Measurements from ENCODE around the gene VCL. TPM values are rescaled to one million over a fixed set of nuclear protein-coding genes. Genes with fewer than 3 reads are reported as not detected.

Gene VCL
- 100 to 1,000 TPM in 3 of 4 donors, 10 to 100 TPM in 1; 96.1 to 133 (median 120) TPM for total RNA-seq

GRCh38 chr10:73997787-73998622, at the start of gene VCL:
VCL (plus strand) TSS chr10:73998116; CDS start chr10:73998208, 92 bp downstream.
- Histone ChIP-seq H3K27me3 (no peaks in the 10 kb centered on the region), H3K27ac (peak within 1 kb of the TSS; percentile 96 to 99 (median 98)), H3K4me1 (peaks cover 4 to 41% (median 25%) of the 10 kb centered on the region in 4 donors), H3K9me3 (no peaks in the 10 kb centered on the region), H3K36me3 (no peaks in the 10 kb centered on the region), H3K4me3 (peak within 1 kb of the TSS; percentile 60 to 90 (median 86))
- TF ChIP-seq POLR2A (IDR thresholded peaks at IDR 0.05) (peak; percentile 100), CTCF (IDR thresholded peaks at IDR 0.05) (no peak), POLR2AphosphoS5 (IDR thresholded peaks at IDR 0.05) (peak; percentile 100)
- in situ Hi-C loops (cut with MboI; ENCODE audit: low pct_ligation_motif_present in 1 of 4, low pct_unique_long_range_greater_than_20kb in 1 of 4, low sequenced_read_pairs in 3 of 4), result no loop called here
- DNase-seq, result peak; percentile 99
- 1% methylated on average over 63 of the region's 92 CpGs; no CpG with 5 or more reads in 1 of the 2 donors for WGBS, 2 donors (ENCODE audit: low coverage in 1 of 2)
- intact Hi-C loops (cut with DNase I; ENCODE audit: low total_unique reads), result no loop called here

- WGBS, 2 donors (ENCODE audit: low coverage in 1 of 2), result 92 to 93% methylated on average over 7 to 10 of the region's 10 CpGs
- DNase-seq, result no peak
- no peaks in the 10 kb centered on the region for H3K4me1 ChIP-seq
- H3K9me3 ChIP-seq, result no peaks in the 10 kb centered on the region
- intact Hi-C loops (cut with DNase I; ENCODE audit: low total_unique reads), result no loop called here
- H3K36me3 ChIP-seq, result no peaks in the 10 kb centered on the region
- H3K4me3 ChIP-seq, result no peak overlapping the region
- no peak overlapping the region for H3K27ac ChIP-seq
- TF ChIP-seq EP300 (IDR thresholded peaks at IDR 0.05; ENCODE audit: low read depth), result no peak
- no peak for TF ChIP-seq POLR2A (IDR thresholded peaks at IDR 0.05)
- no peak for TF ChIP-seq CTCF (IDR thresholded peaks at IDR 0.05)
- no peak for TF ChIP-seq POLR2AphosphoS5 (IDR thresholded peaks at IDR 0.05)
- in situ Hi-C loops (cut with MboI; ENCODE audit: low pct_ligation_motif_present in 1 of 4, low pct_unique_long_range_greater_than_20kb in 1 of 4, low sequenced_read_pairs in 3 of 4), result loop anchor here in 3 of 4 donors (5.0 to 10.0 kb wide), 2 partner anchors 62 to 64 kb away; no protein-coding TSS in a partner anchor
- H3K27me3 ChIP-seq, result no peaks in the 10 kb centered on the region
Measured at GRCh38 chr10:73948947-73949633, 48.8 kb upstream of the VCL start.

GRCh38 chr10:73950155-73950948, 47.6 kb upstream of the VCL start:
- DNase-seq, result no peak
- no peak overlapping the region for H3K4me3 ChIP-seq
- H3K36me3 ChIP-seq, result no peaks in the 10 kb centered on the region
- H3K9me3 ChIP-seq, result no peaks in the 10 kb centered on the region
- no peaks in the 10 kb centered on the region for H3K27me3 ChIP-seq
- H3K4me1 ChIP-seq, result no peaks in the 10 kb centered on the region
- in situ Hi-C loops (cut with MboI; ENCODE audit: low pct_ligation_motif_present in 1 of 4, low pct_unique_long_range_greater_than_20kb in 1 of 4, low sequenced_read_pairs in 3 of 4) (no loop called here), intact Hi-C loops (cut with DNase I; ENCODE audit: low total_unique reads) (no loop called here)
- WGBS, 2 donors (ENCODE audit: low coverage in 1 of 2), result 70 to 86% methylated on average over 11 to 13 of the region's 13 CpGs
- no peak overlapping the region for H3K27ac ChIP-seq
- no peak for TF ChIP-seq POLR2AphosphoS5 (IDR thresholded peaks at IDR 0.05)
- no peak for TF ChIP-seq EP300 (IDR thresholded peaks at IDR 0.05; ENCODE audit: low read depth)
- TF ChIP-seq CTCF (IDR thresholded peaks at IDR 0.05), result no peak
- no peak for TF ChIP-seq POLR2A (IDR thresholded peaks at IDR 0.05)

GRCh38 chr10:73953665-73954064, 44.3 kb upstream of the VCL start:
- WGBS, 2 donors (ENCODE audit: low coverage in 1 of 2), result 67 to 80% methylated on average over 1 of the region's 1 CpG
- DNase-seq, result no peak
- H3K27ac ChIP-seq, result no peak overlapping the region
- no peaks in the 10 kb centered on the region for H3K36me3 ChIP-seq
- H3K4me1 ChIP-seq, result peaks cover 4 to 25% (median 12%) of the 10 kb centered on the region in 4 donors
- H3K9me3 ChIP-seq, result no peaks in the 10 kb centered on the region
- no peaks in the 10 kb centered on the region for H3K27me3 ChIP-seq
- no peak overlapping the region for H3K4me3 ChIP-seq
- in situ Hi-C loops (cut with MboI; ENCODE audit: low pct_ligation_motif_present in 1 of 4, low pct_unique_long_range_greater_than_20kb in 1 of 4, low sequenced_read_pairs in 3 of 4), result no loop called here
- intact Hi-C loops (cut with DNase I; ENCODE audit: low total_unique reads), result no loop called here
- TF ChIP-seq CTCF (IDR thresholded peaks at IDR 0.05) (no peak), POLR2A (IDR thresholded peaks at IDR 0.05) (no peak), POLR2AphosphoS5 (IDR thresholded peaks at IDR 0.05) (no peak)

Measured in transverse colon (tissue), 4 donors.